Measurements from ENCODE around the gene BRICD5.

BRICD5 gene

DNA sequence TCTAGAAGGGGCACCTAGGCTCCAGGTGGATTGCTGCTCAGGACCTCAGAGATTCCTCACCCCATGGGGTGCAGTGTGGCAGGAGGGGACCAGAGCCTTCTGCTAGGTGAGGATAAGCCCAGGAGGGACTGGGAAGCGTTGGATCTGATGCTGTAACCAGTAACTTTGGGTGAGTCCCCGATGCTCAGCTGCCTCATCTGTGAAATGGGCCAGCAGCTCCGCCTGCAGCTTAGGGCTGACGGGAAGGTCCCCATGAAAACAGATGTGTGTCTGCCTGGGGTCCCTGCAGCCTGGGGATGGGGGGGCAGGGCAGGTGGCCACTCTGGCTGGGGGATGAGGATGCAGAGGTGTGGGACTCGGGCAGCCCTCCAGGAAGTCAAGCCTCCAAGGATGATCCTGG lies 11.6 kb downstream of the BRICD5 start:
- DNase-seq (ENCODE audit: low spot score), result no peak

DNA sequence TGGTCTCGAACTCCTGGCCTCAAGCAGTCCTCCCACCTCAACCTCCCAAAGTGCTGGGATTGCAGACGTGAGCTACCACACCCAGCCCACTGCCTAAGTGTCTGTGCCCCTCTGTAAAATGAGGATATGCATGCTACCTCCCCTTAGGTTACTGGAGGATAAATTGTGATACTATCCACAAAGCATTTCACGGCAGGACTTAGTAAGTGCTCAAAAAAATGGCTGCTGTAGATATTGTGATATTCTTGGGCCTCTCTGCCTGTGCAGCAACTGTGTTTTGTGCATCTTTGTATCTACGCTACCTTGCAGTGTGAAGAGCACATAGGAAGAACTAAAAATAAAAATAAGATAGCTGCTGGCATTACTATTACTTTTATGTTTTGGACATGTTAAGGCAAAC lies 12.4 kb downstream of the BRICD5 start:
- no peak for DNase-seq (ENCODE audit: low spot score)

DNA sequence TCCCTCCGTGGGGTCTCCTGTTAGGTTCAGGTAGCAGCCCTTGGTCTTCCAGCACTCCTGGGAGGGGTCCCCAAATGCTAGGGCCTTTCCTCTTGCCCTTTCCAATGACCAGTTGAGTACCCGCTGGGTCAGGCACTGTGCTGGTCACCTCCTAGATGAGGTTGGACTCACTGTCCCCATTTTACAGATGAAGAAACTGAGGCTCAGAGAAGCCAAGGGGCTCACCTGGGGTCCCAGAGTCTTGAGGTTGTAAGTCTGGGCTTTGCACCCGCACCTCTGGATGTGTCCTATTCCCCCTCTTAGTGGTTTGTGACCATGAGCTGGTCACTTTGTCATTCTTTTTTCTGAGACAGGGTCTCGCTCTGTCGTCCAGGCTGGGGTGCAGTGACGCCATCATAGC lies 12.9 kb downstream of the BRICD5 start:
- no peak for DNase-seq (ENCODE audit: low spot score)

DNA sequence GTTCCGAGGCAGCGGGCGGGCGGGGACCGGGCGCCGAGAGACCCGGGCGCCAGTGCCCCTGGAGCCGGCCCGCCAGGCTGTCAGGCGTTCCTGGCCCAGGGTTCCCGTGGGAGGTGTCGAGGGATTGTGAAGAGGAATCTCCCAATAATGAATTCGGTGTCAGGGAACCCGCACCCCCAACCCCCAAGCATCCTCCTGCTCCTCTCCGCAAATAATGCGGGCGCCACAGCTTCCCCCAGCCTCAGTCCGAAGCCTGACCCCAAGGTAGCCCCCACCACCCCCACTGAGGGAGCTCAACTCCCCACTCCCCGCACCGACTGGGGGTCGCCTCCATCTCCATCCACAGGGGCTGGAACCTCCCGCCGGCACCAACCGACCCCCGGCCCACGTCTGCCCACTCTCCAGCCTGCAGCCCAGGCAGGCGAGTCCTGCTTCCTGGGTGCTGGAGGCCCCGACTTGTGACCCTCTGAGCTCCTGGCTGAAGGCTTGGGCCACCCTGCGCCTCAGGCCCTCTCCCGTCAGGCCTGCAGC lies 13.6 kb downstream of the BRICD5 start:
- DNase-seq (ENCODE audit: low spot score), result no peak

DNA sequence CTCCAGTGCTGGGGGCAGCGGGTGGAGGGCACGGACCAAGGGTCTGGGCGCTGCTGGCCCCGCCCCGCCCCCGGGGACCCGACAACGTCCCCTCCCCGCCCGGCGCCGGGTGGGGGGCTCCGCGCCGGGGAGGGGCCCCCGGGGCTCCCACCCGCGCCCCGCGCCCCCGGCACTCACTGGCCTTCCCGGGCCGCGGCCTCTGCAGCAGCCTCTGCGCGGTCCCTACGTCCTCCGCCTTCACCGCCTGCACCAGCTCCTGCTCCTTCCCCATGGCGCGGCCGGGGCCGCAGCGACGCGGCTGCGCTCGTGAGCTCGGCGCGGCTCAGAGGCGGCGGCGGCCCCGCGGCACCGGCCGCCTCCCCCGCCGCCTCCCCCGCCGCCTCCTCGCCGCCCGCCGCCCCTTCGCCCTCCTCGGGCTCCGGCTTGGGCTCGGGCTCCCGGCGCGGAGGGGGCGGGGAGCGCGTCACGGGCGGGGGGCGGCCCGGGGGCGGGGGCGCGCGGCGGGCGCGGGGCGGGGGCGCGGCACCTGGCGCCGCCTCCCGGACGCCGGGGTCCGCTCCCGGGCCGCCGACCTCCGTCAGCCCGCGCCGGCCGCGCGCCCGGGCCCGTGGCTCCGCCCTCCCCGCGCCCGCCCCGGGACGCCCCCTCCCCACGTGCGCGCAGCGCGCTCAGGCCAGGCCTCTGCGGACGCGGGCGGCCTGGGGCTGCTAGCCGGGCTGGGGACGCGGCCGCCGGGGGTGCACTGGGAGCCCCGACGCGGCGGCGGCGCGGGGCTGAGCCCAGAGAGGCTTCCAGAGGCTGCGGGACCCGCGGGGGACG lies 14.3 kb downstream of the BRICD5 start, which contains the start of gene CASKIN1:
Gene CASKIN1, minus strand, starts transcription at position 444 of the 819 bp plus-strand sequence. Its CDS starts 173 bp downstream, at position 271.
- peak; percentile 40 for DNase-seq (ENCODE audit: low spot score)

DNA sequence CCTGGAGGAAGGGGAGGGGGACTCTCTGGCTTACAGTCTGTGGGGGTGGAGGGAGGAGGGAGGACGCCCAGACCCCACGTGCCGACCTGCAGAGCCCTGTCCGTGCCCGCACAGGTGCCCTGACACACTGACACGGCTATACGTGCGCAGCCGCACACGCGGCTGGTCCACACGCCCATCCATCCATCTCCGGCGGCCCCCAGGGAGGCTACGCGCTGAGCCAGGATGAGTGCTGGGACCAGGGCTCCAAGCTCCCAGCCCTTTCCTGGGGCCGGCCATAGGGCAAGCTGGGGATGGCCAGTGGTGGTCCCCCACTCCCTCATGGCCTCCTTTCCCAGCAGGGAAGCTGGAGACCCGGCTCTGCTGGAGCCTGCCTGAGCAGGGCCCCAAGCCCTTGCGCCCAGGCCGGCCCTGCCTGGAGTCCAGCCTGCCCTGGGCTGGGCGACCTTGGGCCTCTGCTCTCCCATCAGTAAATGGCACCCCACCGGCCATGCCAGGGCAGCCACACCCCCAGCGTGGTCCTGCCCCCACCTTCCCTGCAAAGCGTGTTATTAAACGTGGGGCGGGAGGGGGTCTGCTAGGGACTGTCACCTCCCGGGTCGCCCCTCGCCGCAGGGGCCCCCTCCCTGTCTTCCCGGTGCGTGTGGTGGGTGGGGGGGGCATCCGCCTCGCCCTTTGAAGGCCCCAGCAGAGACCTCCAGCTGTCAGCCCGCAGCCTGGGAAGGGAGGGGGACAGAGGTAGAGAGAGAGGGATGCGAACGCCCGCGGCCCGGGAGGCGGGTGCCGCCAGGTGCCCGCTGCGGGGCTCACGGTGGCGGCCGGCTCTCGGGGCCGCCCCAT lies 15.1 kb downstream of the BRICD5 start:
- no peak for DNase-seq (ENCODE audit: low spot score)

DNA sequence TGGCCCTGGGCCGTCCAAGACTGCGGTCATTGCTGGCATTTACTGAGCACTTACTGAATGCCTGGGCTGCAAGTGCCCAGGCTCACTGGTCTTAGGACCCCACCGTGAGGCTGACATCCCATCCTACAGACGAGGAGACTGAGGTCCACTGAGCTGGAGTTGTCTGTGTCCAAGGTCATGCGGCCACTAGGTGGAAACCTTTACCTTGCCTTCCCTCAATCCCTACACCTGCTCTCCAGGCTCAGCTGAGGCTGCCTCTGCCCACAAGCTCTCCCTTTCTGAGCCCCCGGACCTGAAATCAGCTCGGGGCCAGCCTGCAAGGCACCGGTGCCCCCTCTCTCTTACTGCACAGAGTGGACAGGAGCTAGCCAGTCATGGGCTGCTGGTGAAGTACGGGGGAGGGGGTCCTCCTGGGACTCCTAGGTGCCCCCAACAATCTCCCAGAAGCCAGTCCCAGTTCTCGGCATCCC lies 15.8 kb downstream of the BRICD5 start:
- peak; percentile 31 for DNase-seq (ENCODE audit: low spot score)

DNA sequence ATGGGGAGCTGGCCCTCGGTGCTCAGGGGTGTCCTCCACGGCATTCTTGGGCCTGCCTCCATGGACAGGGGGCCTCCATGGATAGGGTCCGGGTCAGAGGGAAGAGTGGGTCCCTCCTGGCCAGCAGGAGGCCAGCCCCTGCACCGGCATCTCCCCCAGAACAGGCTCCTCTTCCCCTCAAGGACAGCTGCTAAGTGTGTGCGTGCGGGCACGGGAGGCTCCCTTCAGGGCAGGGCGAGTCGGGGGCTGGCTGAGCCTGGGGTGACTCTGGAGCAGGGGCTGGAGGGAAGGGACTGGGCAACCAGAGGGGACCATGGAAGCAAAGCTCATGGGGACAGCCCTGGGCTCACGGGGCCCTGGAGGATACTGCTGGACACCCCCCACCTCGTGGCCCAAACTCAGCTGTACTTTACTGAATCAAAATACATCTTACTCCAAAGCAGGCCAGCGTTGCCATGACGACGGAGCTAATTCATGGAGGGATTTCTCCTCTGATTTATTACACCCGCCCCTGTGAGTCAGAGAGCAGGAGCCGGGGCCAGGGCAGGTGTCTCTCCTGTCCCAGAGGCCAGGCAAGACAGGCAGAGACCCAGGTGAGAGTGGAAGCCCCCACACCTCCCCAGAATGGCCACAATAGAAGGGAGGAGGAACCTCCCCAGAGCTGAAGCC lies 16.4 kb downstream of the BRICD5 start:
- DNase-seq (ENCODE audit: low spot score), result no peak

DNA sequence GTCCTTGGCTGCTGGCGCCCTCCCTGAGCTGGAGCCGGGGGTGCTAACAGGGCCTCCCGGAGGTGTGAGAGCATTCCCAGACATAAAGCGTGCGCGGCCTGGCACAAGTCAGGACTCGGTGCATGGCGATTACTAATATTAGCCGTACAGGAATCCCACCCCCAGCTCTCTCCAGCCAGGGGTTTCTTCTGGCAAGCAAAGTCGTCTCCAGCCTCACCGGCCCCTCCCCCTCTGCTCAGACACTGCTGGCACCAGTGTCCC lies 19.3 kb downstream of the BRICD5 start:
- no peak for DNase-seq (ENCODE audit: low spot score)

DNA sequence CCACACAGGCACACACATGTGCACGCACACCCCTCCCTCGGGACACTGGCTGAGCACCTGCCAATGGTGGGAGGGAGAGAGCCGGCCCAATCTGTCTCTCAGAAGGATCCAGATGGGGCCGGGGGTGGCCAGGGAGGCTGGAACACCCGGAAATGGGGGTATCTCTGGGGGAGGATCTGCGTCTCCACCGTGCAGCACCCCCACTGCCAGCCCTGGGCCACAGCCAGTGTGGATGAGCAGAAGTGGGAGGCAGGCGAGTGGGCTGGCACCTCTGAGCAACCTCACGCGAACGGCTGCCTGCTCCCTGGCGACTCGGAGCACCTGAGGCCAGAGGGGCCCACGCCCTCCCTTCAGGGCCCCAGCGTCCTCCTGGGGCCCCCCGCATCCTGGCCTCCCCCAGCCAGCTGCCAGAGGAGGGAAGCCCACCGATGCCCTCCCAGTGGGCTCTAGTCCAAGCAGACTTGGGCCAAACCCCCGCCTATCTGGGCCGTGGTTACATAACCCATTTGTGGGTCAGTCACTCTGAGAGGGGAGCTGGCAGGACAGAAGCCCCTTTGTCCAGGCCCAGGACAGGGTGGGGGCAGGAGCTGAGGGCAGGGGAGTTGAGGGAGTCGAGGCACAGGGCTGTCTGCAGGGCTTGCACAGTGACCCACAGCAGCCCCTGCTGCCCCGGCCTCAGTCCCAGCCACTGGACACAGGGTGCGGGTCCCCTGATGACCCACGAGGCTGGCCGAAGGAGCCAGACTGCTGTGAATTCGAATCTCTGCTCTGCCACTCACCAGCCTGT lies 19.8 kb downstream of the BRICD5 start:
- no peak for DNase-seq (ENCODE audit: low spot score)

DNA sequence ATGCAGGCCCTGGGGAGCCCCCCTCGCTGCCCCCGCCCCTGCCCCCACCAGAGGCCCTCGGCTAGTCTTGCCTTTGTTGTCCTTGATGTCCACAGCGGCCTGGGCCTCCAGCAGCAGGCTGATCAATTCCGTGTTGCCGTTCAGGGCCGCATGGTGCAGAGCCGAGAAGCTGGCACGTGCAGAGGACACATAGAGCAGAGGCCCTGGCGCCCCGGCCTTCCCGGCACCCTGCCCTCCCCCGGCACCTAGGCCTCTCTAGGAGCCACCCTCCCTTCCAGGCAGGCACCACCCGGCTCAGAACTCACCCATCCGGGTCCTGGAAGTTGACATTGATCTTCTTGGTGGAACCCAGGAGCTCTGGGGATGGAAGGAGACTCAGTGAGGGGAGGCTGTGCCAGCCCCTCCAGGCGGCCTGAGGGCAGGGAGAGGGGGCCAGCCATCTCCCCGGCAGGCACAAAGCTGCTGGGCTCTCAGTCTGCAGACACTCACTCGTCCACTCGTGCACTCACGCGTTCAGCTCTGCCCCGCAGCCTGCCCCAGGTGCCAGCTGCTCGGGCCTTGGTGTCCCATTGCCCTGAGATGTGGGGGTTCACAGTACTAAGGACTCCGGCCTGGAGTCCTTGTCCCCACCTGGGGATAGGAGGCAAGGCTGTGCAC lies 20.5 kb downstream of the BRICD5 start:
- no peak for DNase-seq (ENCODE audit: low spot score)

DNA sequence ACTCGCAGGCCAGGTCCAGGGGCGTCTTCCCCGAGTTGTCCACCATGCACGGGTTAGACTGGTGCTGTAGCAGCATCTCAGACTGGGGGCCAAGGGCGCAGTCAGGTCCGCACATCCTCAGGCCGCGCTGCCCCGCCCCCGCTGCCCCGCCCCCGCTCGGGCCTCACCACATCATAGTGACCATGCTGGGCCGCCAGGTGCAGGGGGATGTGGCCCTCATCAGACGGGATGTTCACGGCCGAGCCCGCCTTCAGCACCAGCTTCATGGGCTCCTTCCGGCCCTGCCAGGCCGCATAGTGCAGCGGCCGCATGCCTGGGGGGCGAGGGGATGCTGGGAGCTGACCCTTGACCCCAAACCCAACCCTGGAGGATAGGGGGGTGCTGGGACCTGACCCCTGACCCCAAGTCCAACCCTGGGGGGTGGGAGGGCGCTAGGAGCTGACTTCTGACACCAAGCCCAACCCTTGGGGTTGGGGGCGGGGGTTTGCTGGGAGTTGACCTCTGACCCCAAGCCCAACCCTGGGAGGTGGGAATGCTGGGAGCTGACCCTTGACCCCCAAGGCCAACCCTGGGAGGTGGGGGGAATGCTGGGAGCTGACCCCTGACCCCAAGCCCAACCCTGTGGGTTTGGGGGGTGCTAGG lies 21.3 kb downstream of the BRICD5 start:
- DNase-seq (ENCODE audit: low spot score), result no peak

DNA sequence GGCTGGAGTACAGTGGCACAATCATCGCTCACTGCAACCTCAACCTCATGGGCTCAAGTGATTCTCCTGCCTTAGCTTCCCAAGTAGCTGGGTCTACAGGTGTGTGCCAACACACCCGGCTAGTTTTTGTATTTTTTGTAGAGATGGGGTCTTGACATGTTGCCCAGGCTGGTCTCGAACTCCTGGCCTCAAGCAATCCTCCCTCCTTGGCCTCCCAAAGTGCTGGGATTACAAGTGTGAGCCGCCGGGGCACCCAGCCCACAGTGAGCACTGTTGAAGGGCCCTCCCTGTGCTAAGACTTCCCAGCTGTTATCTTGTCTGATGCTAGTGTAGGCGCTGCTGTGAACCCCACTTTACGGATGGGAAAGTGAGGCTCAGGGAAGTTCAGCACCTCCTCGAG lies 22.3 kb downstream of the BRICD5 start:
- no peak for DNase-seq (ENCODE audit: low spot score)

DNA sequence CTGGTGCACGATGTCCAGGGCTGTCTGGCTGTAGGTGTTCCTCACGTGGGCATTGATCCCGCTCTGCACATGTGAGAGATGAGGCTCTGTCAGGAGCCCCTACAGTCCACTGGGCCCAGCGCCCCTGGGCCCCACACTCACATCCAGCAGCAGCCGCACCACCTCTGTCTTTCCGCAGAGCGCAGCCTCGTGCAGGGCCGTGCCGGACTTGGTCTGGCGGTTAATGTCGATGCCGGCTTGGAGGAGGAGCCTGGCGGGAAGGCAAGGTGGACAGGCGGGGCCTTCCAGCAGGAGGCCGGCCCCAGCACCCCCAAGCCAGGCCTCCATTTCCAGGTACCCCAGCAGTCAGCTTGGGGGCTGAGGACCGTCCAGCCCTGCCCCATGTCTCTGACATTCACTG lies 23.5 kb downstream of the BRICD5 start:
- DNase-seq (ENCODE audit: low spot score), result no peak

DNA sequence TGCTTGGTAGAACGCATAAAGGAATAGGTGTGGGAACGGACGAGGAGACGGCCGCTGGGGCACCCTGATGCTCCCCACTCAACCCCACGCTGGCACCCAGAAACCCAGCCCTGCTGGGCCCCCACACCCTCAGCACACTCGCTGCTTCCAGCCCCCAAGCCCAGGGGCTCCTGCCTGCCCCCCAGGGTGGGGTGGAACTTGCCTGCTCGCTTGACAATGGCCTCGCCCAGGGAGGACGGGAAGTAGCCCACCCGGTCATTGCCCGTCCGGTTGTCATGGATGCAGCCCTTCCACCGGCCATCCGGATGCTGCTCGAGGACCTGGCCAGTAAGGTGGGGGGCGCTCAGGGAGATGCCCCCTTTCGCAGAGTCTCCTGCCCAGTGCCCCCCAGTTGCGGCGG lies 24.2 kb downstream of the BRICD5 start:
- DNase-seq (ENCODE audit: low spot score), result no peak

DNA sequence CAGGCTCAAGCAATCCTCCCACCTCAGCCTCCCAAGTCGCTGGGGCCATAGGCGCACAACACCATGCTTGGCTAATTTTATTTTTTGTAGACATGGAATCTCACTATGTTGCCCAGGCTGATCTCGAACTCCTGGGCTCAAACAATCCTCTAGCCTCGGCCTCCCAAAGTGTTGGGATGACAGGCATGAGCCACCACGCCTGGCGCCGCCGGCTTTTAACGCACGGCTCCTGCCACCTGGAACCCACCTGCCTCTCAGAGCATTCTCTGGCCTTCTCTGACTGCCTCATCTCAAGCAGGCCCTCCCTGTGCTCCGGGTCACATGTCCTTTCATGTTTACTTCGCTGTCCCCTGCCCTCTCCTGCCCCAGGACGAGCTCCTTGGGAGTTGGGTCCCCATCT lies 24.6 kb downstream of the BRICD5 start:
- no peak for DNase-seq (ENCODE audit: low spot score)

DNA sequence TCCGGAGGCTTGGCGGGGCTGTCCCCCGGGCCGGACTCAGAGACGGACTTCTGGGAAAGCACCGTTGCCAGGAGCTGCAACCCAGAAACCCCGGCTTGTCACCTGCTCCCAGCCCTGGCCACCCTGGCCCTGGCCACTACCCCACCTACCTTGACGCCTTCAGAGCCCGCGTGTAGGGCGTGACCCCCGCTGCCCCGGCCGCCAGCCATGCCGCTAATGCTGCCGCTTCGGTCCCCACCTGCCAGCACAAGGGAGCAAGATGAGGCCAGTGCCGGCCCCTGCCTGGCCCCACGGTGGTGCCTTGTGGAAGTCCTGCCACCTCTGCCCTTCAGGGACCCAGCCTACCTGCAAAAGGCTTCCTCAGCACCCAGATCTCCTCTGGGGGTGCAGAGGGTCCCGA lies 25.7 kb downstream of the BRICD5 start:
- DNase-seq (ENCODE audit: low spot score), result no peak

DNA sequence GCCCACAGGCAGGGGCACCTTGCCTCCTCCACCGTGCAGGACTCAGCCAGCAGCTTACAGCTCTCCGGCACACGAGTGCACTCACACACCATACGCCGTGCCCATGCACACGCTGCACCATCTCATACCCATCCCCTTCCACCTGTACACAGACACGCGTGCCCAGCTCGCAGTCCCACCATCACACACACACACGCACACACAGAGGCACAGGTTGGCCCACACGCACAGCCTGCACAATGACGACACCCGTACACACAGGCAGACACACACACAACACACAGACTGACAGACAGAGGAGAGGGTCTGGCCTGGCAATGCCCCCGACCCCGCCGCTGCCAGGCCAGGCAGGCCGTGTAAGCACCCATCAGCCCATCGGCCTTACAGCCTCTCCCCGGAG lies 26.3 kb downstream of the BRICD5 start:
- DNase-seq (ENCODE audit: low spot score), result no peak

DNA sequence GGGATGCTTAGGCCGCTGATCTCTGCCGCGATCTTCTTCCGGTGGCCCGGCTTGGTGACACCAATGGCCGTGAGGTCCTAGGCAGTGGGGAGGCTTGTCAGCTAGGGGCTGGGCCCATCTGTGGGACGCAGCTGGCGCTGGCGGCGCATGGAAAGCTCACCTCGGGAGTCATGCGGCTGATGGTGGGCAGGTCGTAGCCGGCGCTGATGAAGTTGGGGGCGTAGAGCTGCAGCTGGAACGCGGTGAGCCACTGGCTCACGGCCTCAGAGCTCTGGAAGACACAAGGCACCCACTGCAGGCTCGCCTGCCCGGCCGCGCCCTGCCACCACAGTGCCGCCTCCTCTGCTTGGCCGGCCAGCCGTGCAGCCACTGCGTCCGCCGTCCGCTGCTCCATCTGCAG lies 27.0 kb downstream of the BRICD5 start:
- DNase-seq (ENCODE audit: low spot score), result no peak

DNA sequence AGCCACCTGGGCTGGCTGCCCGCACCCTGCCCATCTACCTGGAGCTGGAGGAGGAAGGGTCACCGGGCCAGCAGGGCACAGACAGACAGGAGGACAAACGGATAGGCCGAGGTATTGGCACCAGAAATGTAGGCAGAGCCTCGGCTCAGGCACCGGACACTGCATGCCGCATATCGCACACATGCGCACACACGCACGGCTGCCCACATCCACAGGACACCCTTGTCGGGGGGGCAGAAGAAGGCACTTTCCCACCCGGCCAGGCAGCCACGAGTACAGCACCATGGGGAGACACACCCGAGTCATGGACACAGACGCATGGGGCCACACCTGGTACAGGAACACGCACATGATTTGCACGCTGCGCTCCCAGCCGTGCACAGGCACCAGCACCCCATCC lies 28.7 kb downstream of the BRICD5 start:
- DNase-seq (ENCODE audit: low spot score), result no peak

Measured in AG08395 (cell line).